Liver (tissue), 3 donors: Measurements from ENCODE around the gene ANKRD44.

Experiments
- EGR1 ChIP-seq, 2 donors: IDR thresholded peaks; 2 replicates each; pipeline ENCODE4 v1.6.1; 2016 to 2018; ENCODE audit warnings: antibody characterized with exemption in 2 of 2, low read depth in 2 of 2
- HNF4G ChIP-seq: IDR thresholded peaks from 2 replicates; pipeline ENCODE4 v1.6.1; 2016; ENCODE audit warnings: antibody characterized with exemption
- SP1 ChIP-seq: IDR thresholded peaks from 2 replicates; pipeline ENCODE4 v1.6.1; 2018; ENCODE audit warnings: antibody characterized with exemption, mild to moderate bottlenecking
- TAF1 ChIP-seq: conservative IDR thresholded peaks from 2 replicates; pipeline ENCODE4 v1.6.1; 2016; ENCODE audit warnings: antibody characterized with exemption, mild to moderate bottlenecking
- YY1 ChIP-seq: IDR thresholded peaks from 2 replicates; pipeline ENCODE4 v1.6.1; 2016; ENCODE audit warnings: antibody characterized with exemption, mild to moderate bottlenecking
- TF ChIP-seq, protein P1 (sequence below): IDR thresholded peaks from 2 replicates; pipeline ENCODE4 v1.6.1; 2016; ENCODE audit warnings: antibody characterized with exemption, mild to moderate bottlenecking
- TF ChIP-seq, protein P2 (sequence below): fragments of 150-350 bp; IDR thresholded peaks from 2 replicates; pipeline ENCODE4 v1.5.1; 2017; ENCODE audit warnings: improper control_type of control experiment, low read depth, low read length; ENCODE audit not compliant: missing input control
- donor health status: healthy.
- donor health status: healthy.

DNA sequence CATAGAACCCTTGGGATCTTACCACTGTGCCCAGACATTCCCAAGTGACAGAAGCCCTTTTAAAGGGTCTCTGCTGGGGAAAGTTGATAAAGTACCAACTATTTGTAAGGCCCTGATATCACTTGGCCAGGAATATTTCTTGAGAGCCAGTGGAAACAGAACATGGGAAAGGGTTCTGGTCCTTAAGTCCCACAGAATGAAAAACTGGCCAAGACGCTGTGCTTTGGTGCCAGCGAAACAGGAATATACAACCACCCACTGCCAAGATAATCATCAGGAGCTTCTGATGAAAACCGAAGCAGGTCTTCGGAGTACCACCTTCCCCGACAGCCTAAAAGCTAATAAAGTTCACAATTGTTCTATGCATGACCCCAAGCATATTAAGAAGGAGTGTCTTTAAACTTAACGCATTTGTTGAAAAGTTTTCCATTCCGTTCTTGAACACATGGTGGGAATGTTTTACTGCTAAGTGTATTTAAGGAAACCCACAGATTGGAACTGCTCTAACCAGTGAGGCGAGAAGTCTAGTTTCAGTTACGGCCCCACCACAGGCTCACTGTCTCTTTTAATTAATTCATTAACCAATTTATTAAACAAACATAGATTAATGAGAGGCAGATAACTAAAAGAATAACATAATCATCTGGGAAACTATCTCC is 152.6 kb downstream of the ANKRD44 start:
- TF ChIP-seq, protein P1, sequence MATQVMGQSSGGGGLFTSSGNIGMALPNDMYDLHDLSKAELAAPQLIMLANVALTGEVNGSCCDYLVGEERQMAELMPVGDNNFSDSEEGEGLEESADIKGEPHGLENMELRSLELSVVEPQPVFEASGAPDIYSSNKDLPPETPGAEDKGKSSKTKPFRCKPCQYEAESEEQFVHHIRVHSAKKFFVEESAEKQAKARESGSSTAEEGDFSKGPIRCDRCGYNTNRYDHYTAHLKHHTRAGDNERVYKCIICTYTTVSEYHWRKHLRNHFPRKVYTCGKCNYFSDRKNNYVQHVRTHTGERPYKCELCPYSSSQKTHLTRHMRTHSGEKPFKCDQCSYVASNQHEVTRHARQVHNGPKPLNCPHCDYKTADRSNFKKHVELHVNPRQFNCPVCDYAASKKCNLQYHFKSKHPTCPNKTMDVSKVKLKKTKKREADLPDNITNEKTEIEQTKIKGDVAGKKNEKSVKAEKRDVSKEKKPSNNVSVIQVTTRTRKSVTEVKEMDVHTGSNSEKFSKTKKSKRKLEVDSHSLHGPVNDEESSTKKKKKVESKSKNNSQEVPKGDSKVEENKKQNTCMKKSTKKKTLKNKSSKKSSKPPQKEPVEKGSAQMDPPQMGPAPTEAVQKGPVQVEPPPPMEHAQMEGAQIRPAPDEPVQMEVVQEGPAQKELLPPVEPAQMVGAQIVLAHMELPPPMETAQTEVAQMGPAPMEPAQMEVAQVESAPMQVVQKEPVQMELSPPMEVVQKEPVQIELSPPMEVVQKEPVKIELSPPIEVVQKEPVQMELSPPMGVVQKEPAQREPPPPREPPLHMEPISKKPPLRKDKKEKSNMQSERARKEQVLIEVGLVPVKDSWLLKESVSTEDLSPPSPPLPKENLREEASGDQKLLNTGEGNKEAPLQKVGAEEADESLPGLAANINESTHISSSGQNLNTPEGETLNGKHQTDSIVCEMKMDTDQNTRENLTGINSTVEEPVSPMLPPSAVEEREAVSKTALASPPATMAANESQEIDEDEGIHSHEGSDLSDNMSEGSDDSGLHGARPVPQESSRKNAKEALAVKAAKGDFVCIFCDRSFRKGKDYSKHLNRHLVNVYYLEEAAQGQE = no peak
- TF ChIP-seq, protein P2, sequence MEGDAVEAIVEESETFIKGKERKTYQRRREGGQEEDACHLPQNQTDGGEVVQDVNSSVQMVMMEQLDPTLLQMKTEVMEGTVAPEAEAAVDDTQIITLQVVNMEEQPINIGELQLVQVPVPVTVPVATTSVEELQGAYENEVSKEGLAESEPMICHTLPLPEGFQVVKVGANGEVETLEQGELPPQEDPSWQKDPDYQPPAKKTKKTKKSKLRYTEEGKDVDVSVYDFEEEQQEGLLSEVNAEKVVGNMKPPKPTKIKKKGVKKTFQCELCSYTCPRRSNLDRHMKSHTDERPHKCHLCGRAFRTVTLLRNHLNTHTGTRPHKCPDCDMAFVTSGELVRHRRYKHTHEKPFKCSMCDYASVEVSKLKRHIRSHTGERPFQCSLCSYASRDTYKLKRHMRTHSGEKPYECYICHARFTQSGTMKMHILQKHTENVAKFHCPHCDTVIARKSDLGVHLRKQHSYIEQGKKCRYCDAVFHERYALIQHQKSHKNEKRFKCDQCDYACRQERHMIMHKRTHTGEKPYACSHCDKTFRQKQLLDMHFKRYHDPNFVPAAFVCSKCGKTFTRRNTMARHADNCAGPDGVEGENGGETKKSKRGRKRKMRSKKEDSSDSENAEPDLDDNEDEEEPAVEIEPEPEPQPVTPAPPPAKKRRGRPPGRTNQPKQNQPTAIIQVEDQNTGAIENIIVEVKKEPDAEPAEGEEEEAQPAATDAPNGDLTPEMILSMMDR = no peak
- TF ChIP-seq YY1 (no peak), SP1 (no peak), EGR1 (IDR thresholded peaks at IDR 0.05; ENCODE audit: low read depth in 2 of 2) (no peak), HNF4G (no peak), TAF1 (no peak)
